ENCODE measurements around the gene SRI. TPM values are rescaled to one million over a fixed set of nuclear protein-coding genes. Genes with fewer than 3 reads are reported as not detected.

Gene SRI
- total RNA-seq, 1 experiment from 2014 or later: 136 TPM

DNA sequence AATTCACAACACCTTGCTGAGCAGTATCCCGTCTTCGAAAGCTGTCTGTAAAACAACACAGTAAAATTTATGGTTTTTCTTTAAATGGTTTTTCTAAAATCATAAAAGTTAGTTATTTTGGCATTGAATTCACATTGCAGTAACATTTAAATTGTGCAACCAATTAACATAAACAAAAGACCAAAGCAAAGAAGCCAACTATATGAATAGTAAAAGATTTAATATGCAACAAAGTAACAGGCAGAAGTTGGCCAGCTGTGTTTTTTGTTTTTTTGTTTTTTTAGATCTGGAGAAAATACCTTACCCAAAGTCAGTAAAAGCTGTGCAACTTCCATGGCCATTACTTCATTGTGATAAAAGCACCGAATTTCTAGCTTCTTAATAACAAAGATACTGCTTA is 11.3 kb downstream of the SRI start:
- Histone ChIP-seq H2AK5ac (ENCODE audit: insufficient read length, low read length) (no peak overlapping the region), H3T11ph (ENCODE audit: low read length) (no peak overlapping the region), H4K5ac (ENCODE audit: insufficient read length, low read depth, low read length) (no peak overlapping the region), H2BK15ac (ENCODE audit: low read depth, low read length) (no peak overlapping the region), H2BK12ac (ENCODE audit: insufficient read length, low read depth, low read length) (no peak overlapping the region), H4K91ac (ENCODE audit: insufficient read length, low read depth, low read length) (no peak overlapping the region), H2BK5ac (ENCODE audit: insufficient read length, low read length) (no peak overlapping the region), H3K27me3 (ENCODE audit: insufficient read depth, low read length) (no peaks in the 10 kb centered on the region), H2BK120ac (ENCODE audit: low read depth, low read length, poor library complexity, severe bottlenecking) (no peak overlapping the region), H3K79me1 (ENCODE audit: insufficient read depth, low read depth, low read length, poor library complexity, severe bottlenecking) (no peaks in the 10 kb centered on the region), H2BK20ac (ENCODE audit: low read depth, low read length, poor library complexity, severe bottlenecking) (no peak overlapping the region), H3K9me3 (ENCODE audit: control insufficient read depth, low read depth, low read length) (no peaks in the 10 kb centered on the region), H3K27ac (ENCODE audit: insufficient read length, low read depth, low read length) (no peak overlapping the region), H2AFZ (ENCODE audit: low read length) (no peak overlapping the region), H3K18ac (ENCODE audit: insufficient read length, low read depth, low read length) (no peak overlapping the region), H3K14ac (ENCODE audit: insufficient read depth, low read length) (no peak overlapping the region), H3K4ac (ENCODE audit: low read depth, low read length) (no peak overlapping the region), H4K20me1 (ENCODE audit: control insufficient read depth, insufficient read depth, insufficient read length) (no peaks in the 10 kb centered on the region), H3K9ac (ENCODE audit: extremely low read depth, insufficient read length, low read length) (no peak overlapping the region), H3K79me2 (ENCODE audit: insufficient read depth, low read length) (no peaks in the 10 kb centered on the region), H4K8ac (replicated peaks; ENCODE audit: insufficient read length, low read depth, low read length) (no peak overlapping the region), H3K23me2 (ENCODE audit: insufficient read length, low read depth, low read length, poor library complexity, severe bottlenecking) (no peaks in the 10 kb centered on the region), H3K23ac (ENCODE audit: insufficient read length, low read depth, low read length) (no peak overlapping the region), H3K4me2 (ENCODE audit: insufficient read depth, insufficient read length, low read length) (no peak overlapping the region), H3K4me1 (ENCODE audit: insufficient read depth, low read length) (no peaks in the 10 kb centered on the region), H3K56ac (ENCODE audit: insufficient read length, low read depth, low read length) (no peak overlapping the region)
- Mint-ChIP-seq H3K27me3 (ENCODE audit: low read depth) (no peaks in the 10 kb centered on the region), H3K27ac (no peak overlapping the region), H3K36me3 (ENCODE audit: insufficient read depth in 1 of 3, low read depth in 3 of 3) (peaks cover 46 to 71% (median 67%) of the 10 kb centered on the region in 3 experiments; a peak in 6 of 7 replicates), H3K4me1 (peaks cover 9 to 16% of the 10 kb centered on the region in 2 experiments), H3K9me3 (no peaks in the 10 kb centered on the region), H3K4me3 (no peak overlapping the region)
- TF ChIP-seq, protein P1, sequence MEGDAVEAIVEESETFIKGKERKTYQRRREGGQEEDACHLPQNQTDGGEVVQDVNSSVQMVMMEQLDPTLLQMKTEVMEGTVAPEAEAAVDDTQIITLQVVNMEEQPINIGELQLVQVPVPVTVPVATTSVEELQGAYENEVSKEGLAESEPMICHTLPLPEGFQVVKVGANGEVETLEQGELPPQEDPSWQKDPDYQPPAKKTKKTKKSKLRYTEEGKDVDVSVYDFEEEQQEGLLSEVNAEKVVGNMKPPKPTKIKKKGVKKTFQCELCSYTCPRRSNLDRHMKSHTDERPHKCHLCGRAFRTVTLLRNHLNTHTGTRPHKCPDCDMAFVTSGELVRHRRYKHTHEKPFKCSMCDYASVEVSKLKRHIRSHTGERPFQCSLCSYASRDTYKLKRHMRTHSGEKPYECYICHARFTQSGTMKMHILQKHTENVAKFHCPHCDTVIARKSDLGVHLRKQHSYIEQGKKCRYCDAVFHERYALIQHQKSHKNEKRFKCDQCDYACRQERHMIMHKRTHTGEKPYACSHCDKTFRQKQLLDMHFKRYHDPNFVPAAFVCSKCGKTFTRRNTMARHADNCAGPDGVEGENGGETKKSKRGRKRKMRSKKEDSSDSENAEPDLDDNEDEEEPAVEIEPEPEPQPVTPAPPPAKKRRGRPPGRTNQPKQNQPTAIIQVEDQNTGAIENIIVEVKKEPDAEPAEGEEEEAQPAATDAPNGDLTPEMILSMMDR (conservative IDR thresholded peaks at IDR 0.05): no peak
- DNase-seq: no peak
- WGBS (ENCODE audit: extremely low coverage, insufficient read length, low lambda C conversion rate): no CpG with 5 or more reads among the region's 3 CpGs
